Cardiac fibroblast (primary cell): Measurements from ENCODE around the gene DNAJB6.

ENCODE experiments used
- DNase-seq, 2 donors: peaks; one replicate each; pipeline versions ENCODE4 v3.0.0 to v3.0.0-alpha.2; 2010; ENCODE audit warnings: low read depth in 2 of 2
- H3K4me3 ChIP-seq, 2 donors: replicated peaks in 1 of 2; 1 replicate in 1 of 2; 2 replicates in 1 of 2; pipeline ENCODE4 v1.5.1; 2011; ENCODE audit warnings: low read depth in 2 of 2, low read length in 2 of 2, mild to moderate bottlenecking in 2 of 2, moderate library complexity in 1 of 2
- TF ChIP-seq, protein P1 (sequence below): IDR thresholded peaks from one replicate; pipeline ENCODE4 v1.5.1; 2011; ENCODE audit warnings: low read depth, mild to moderate bottlenecking, low read length, inconsistent platforms

DNAJB6 gene

DNA sequence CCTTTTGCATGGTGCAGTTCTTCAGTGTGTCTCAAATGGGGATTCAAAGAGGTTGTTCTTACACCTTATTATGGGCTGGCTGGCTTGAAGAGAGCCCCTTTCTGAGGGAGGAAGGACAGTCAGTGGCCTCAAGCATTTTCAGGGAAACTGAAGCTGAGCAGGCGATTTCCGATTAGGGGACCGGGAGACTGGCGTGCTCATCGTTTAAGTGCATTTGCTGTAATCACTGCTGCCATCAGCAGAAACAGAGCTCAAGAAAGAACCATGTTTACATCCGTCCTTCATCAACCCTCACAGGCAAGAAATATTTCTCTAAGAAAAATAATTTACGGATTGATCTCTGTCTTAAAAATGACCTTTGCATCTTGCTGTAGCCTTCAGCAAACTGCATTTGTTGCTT lies 32.2 kb downstream of the DNAJB6 start:
- TF ChIP-seq, protein P1, sequence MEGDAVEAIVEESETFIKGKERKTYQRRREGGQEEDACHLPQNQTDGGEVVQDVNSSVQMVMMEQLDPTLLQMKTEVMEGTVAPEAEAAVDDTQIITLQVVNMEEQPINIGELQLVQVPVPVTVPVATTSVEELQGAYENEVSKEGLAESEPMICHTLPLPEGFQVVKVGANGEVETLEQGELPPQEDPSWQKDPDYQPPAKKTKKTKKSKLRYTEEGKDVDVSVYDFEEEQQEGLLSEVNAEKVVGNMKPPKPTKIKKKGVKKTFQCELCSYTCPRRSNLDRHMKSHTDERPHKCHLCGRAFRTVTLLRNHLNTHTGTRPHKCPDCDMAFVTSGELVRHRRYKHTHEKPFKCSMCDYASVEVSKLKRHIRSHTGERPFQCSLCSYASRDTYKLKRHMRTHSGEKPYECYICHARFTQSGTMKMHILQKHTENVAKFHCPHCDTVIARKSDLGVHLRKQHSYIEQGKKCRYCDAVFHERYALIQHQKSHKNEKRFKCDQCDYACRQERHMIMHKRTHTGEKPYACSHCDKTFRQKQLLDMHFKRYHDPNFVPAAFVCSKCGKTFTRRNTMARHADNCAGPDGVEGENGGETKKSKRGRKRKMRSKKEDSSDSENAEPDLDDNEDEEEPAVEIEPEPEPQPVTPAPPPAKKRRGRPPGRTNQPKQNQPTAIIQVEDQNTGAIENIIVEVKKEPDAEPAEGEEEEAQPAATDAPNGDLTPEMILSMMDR, result no peak
- no peak for DNase-seq
- H3K4me3 ChIP-seq, result no peak overlapping the region

DNA sequence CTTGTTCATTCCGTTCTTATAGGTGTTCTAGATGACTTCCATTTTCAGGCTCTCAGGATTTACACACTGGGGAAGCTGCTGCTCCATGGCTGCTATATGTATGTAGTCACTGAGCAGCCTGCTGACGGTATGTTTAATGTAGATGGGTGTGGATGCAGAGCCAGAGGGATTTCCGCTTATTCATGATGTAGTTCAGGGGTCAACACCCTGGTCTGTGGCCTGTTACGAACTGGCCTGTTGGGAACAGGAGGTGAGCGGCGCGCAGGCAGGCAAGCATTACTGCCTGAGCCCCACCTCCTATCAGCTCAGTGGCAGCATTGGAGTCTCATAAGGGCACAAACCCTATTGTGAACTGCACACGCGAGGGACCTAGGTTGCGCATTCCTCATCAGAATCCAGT lies 33.9 kb downstream of the DNAJB6 start:
- no peak overlapping the region for H3K4me3 ChIP-seq
- no peak for DNase-seq
- TF ChIP-seq, protein P1, result no peak

DNA sequence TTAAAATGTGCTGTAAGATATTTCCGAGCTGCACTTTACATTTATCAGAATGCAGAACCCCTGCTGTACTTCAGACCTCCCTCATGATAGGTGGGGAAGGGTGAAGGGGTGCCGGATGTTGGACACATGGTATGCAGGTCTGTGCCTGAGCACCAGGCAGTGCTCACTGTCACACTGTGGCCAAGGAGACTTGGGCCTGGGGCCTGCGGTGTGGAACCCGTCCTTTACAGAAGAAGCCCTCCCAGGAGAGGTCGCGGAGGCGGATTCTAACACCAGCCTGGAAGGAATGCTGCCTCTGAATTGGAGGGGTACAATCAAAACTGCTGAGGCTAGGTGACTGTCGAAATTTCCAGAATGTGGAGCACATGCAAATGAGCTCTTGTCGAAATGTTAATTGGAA lies 34.5 kb downstream of the DNAJB6 start:
- DNase-seq, result no peak
- TF ChIP-seq, protein P1, result no peak
- no peak overlapping the region for H3K4me3 ChIP-seq

DNA sequence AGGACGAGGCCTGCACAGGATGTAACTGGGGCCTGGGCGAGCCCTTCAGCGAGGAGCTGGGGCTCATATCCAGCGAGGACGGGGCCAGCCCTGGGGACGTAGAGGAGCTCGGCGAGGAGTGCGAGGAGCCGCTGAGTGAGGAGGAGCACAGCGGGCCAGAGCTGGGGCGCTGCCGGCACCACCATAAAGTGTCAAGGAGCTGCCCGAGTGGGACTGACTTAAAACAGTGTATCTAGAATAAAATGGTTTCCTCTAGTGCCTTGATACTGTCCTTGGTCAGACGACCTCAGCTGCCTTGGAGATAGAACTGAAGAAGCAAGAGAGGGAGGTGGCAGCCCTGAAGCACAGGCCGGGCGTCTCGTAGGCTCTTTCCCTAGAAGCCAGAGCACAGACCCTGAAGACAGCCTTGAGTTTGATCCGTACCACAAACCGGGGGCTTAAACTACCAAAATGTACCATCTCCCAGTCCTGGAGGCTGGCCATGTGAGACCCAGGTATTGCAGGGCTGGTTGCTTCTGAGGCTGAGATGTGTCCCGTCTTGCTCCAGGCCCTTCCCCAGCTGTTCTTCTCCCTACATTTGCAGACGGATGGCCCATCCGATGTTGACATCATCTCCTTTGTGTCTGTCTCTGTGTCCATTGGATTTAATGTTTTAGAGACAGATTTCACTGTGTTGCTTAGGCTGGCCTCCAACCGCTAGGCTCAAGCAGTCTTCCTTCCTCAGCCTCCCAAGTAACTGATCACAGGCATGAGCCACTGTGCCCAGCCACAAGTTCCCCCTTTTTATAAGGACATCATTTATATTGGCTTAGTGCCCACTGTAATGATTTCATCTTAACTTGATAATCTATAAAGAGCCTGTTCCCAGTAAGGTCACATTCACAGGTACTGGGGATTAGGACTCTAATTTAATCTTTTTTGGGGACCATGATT lies 35.8 kb downstream of the DNAJB6 start:
- no peak overlapping the region for H3K4me3 ChIP-seq
- DNase-seq, result no peak
- TF ChIP-seq, protein P1, result no peak

DNA sequence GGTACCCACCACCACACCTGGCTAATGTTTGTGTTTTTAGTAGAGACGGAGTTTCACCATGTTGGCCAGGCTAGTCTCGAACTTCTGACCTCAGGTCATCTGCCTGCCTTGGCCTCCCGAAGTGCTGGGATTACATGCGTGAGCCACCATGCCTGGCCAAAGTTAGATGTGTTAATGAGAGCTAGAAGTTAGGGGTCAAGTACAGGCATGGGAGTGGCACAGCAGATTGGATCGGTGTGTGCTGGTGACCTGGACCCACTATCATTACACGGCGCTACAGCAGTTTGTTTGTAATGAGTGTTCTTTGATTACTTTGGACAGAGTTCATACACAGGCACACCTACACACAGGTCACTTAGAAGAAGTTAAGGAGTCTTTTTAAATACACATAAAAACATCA lies 36.7 kb downstream of the DNAJB6 start:
- TF ChIP-seq, protein P1, result no peak
- no peak for DNase-seq
- no peak overlapping the region for H3K4me3 ChIP-seq

DNA sequence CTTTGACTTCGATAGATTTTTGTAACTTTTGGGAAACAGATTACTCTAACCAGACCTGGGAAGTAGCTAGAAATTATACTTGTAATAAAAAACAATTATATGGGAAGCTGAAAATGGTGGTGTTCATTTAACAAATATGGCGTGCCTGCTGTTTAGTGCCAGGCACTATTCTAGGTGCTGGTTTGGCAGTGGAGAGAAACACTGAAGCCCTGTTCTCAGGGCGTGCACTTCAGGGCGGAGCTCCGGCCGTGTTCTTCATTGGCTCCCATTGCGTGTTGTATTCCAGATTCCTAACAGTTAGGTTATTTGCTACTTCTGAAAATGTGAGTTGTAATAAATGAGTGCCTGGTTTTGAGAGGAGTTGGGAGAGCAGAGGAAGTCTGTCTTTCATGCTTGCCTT lies 38.6 kb downstream of the DNAJB6 start:
- TF ChIP-seq, protein P1, result no peak
- no peak overlapping the region for H3K4me3 ChIP-seq
- no peak for DNase-seq
